Sigmoid colon (tissue), 7 donors: ENCODE data around the gene LNPK. TPM values are rescaled to one million over a fixed set of nuclear protein-coding genes. Genes with fewer than 3 reads are reported as not detected.
"Not testable (repeated sequence)": the region's sequence is repeated elsewhere in the genome, so short reads cannot be mapped to it uniquely, and the experiment has no call there.

ENCODE experiments used
- DNase-seq: peaks from one replicate; pipeline ENCODE4 v3.0.0-alpha.2; 2019
- H3K27ac ChIP-seq, 4 donors: fragments of 200-600 bp; sonication (generic); one replicate each; pipeline ENCODE4 v1.5.1; 2016 to 2019; ENCODE audit warnings: mild to moderate bottlenecking in 1 of 4
- H3K27me3 ChIP-seq, 3 donors: fragments of 200-600 bp; sonication (generic); one replicate each; pipeline ENCODE4 v1.5.1; 2019; ENCODE audit warnings: mild to moderate bottlenecking in 1 of 3
- H3K36me3 ChIP-seq, 4 donors: fragments of 200-600 bp; sonication (generic); one replicate each; pipeline ENCODE4 v1.5.1; 2016 to 2019
- H3K4me1 ChIP-seq, 4 donors: fragments of 200-600 bp; sonication (generic); one replicate each; pipeline ENCODE4 v1.5.1; 2017 to 2019
- H3K4me3 ChIP-seq, 4 donors: fragments of 200-600 bp; sonication (generic); one replicate each; pipeline ENCODE4 v1.5.1; 2017 to 2019; ENCODE audit warnings: mild to moderate bottlenecking in 2 of 4, moderate library complexity in 1 of 4
- H3K9me3 ChIP-seq, 4 donors: fragments of 200-600 bp in 3 of 4; sonication (generic) in 3 of 4; one replicate each; pipeline versions ENCODE4 v1.5.1 to v1.6.1; 2013 to 2019
- CTCF ChIP-seq, 4 experiments: fragments of 450-650 bp in 3 of 4; fragments of 200-600 bp in 1 of 4; IDR thresholded peaks; one replicate each; pipeline ENCODE4 v1.5.1; 2016 to 2019; ENCODE audit warnings: antibody characterized with exemption in 4 of 4, mild to moderate bottlenecking in 3 of 4, moderate library complexity in 2 of 4
- EP300 ChIP-seq, 4 donors: sonication (generic); formaldehyde crosslinking; IDR thresholded peaks; one replicate each; pipeline ENCODE4 v1.6.1; 2017; ENCODE audit warnings: antibody characterized with exemption in 4 of 4
- POLR2A ChIP-seq, 2 donors: fragments of 450-650 bp; IDR thresholded peaks; one replicate each; pipeline ENCODE4 v1.6.1; 2016; ENCODE audit warnings: antibody characterized with exemption in 2 of 2, mild to moderate bottlenecking in 2 of 2, moderate library complexity in 2 of 2
- POLR2AphosphoS5 ChIP-seq, 4 donors: sonication (generic); formaldehyde crosslinking; IDR thresholded peaks; one replicate each; pipeline ENCODE4 v1.6.1; 2017; ENCODE audit warnings: antibody characterized with exemption in 4 of 4
- WGBS, 2 donors: extraction: QIAGEN DNeasy Blood & Tissue Kit; methylation state at CpG; one replicate each; pipeline ENCODE4 v1.1.7; 2013; 5-methylcytosine and 5-hydroxymethylcytosine counted together
- intact Hi-C: fragments of 100-400 bp; cut with DNase I; formaldehyde crosslinking; loops from one replicate; pipeline ENCODE4 v1.15.1; 2023
- polyA plus RNA-seq, 3 donors: library from polyadenylated mRNA; stranded (reverse); fragments of 200-250 nt; gene quantifications; one replicate each; pipeline ENCODE4 v1.2.3, GENCODE V29; 2013
- total RNA-seq, 4 donors: library from RNA; depleted of rRNA; stranded (reverse); fragments of >200 nt; gene quantifications; one replicate each; pipeline ENCODE4 v1.1.0, GENCODE V29; 2016
- donor health status: healthy with polysubstance abuse.
- donor health status: Bipolar disorder and iron deficiency.
- donor health status: healthy.

LNPK gene
- total and polyA plus RNA-seq, 7 donors: 1.8 to 48.2 (median 15.9) TPM

- Histone ChIP-seq H3K27ac (peak overlapping the region; percentile 84 to 91 (median 87)), H3K27me3 (no peaks in the 10 kb centered on the region), H3K4me3 (peak overlapping the region; percentile 72 to 88 (median 77)), H3K9me3 (no peaks in the 10 kb centered on the region), H3K4me1 (peaks cover 0 to 40% (median 20%) of the 10 kb centered on the region in 4 donors), H3K36me3 (no peaks in the 10 kb centered on the region)
- intact Hi-C loops: no loop called here
- DNase-seq: peak; percentile 73
- WGBS, 2 donors: 0 to 1% methylated on average over 21 of the region's 21 CpGs
- TF ChIP-seq POLR2A (IDR thresholded peaks at IDR 0.05): no peak
- TF ChIP-seq EP300 (IDR thresholded peaks at IDR 0.05): no peak
- no peak for TF ChIP-seq CTCF (IDR thresholded peaks at IDR 0.05)
- TF ChIP-seq POLR2AphosphoS5 (IDR thresholded peaks at IDR 0.05): peak in 1 of 4 donors; percentile 4
Measured at GRCh38 chr2:176001281-176001915, 669 bp downstream of the LNPK start.

- Histone ChIP-seq H3K4me3 (no peak overlapping the region), H3K9me3 (no peaks in the 10 kb centered on the region), H3K27me3 (no peaks in the 10 kb centered on the region), H3K27ac (no peak overlapping the region), H3K36me3 (no peaks in the 10 kb centered on the region), H3K4me1 (peaks cover 0 to 40% (median 22%) of the 10 kb centered on the region in 4 donors)
- no peak for DNase-seq
- WGBS, 2 donors: 86 to 90% methylated on average over 2 of the region's 2 CpGs
- TF ChIP-seq POLR2AphosphoS5 (IDR thresholded peaks at IDR 0.05): no peak
- no peak for TF ChIP-seq CTCF (IDR thresholded peaks at IDR 0.05)
- TF ChIP-seq EP300 (IDR thresholded peaks at IDR 0.05): no peak
- no peak for TF ChIP-seq POLR2A (IDR thresholded peaks at IDR 0.05)
- intact Hi-C loops: no loop called here
Measured at GRCh38 chr2:175999283-175999819, 2.7 kb downstream of the LNPK start.

- no peak overlapping the region for H3K27ac ChIP-seq
- TF ChIP-seq POLR2A (IDR thresholded peaks at IDR 0.05): no peak
- TF ChIP-seq POLR2AphosphoS5 (IDR thresholded peaks at IDR 0.05): no peak
- no peak for TF ChIP-seq EP300 (IDR thresholded peaks at IDR 0.05)
- TF ChIP-seq CTCF (IDR thresholded peaks at IDR 0.05): no peak
- H3K36me3 ChIP-seq: peaks cover 0 to 4% (median 2%) of the 10 kb centered on the region in 4 donors
- H3K9me3 ChIP-seq: no peaks in the 10 kb centered on the region
- intact Hi-C loops: no loop called here
- 97 to 98% methylated on average over 2 of the region's 2 CpGs for WGBS, 2 donors
- H3K27me3 ChIP-seq: no peaks in the 10 kb centered on the region
- H3K4me3 ChIP-seq: no peak overlapping the region
- DNase-seq: no peak
- peaks cover 0 to 7% (median 2%) of the 10 kb centered on the region in 4 donors for H3K4me1 ChIP-seq
Measured at GRCh38 chr2:175990099-175990498, 12.0 kb downstream of the LNPK start.

GRCh38 chr2:175987126-175987525, 14.9 kb downstream of the LNPK start:
- WGBS, 2 donors: 96% methylated on average over 4 of the region's 4 CpGs
- DNase-seq, intact Hi-C loops, H3K27ac ChIP-seq, H3K4me1 ChIP-seq, H3K4me3 ChIP-seq, H3K36me3 ChIP-seq, H3K27me3 ChIP-seq, H3K9me3 ChIP-seq: not testable (repeated sequence)

- WGBS, 2 donors: 92 to 96% methylated on average over 2 of the region's 2 CpGs
- intact Hi-C loops: no loop called here
- DNase-seq: no peak
- Histone ChIP-seq H3K4me3 (no peak overlapping the region), H3K36me3 (peaks cover 0 to 7% (median 0%) of the 10 kb centered on the region in 4 donors), H3K9me3 (no peaks in the 10 kb centered on the region), H3K27me3 (no peaks in the 10 kb centered on the region), H3K27ac (no peak overlapping the region), H3K4me1 (no peaks in the 10 kb centered on the region)
- TF ChIP-seq POLR2A (IDR thresholded peaks at IDR 0.05) (no peak), EP300 (IDR thresholded peaks at IDR 0.05) (no peak), CTCF (IDR thresholded peaks at IDR 0.05) (no peak), POLR2AphosphoS5 (IDR thresholded peaks at IDR 0.05) (no peak)
Measured at GRCh38 chr2:175984846-175985245, 17.2 kb downstream of the LNPK start.
